ENCODE measurements around the gene SH3BP4.

- no peak for TF ChIP-seq CTCF (IDR thresholded peaks at IDR 0.05; ENCODE audit: low read depth, low read length, poor library complexity, severe bottlenecking)
- TF ChIP-seq EZH2phosphoT487 (IDR thresholded peaks at IDR 0.05; ENCODE audit: borderline replicate concordance, low read length): no peak
Observed at GRCh38 chr2:235096447-235096846, 144.6 kb downstream of the SH3BP4 start.
